ENCODE results near the gene CLIC4. TPM values are rescaled to one million over a fixed set of nuclear protein-coding genes. Genes with fewer than 3 reads are reported as not detected.
"Not testable (repeated sequence)": the region's sequence is repeated elsewhere in the genome, so short reads cannot be mapped to it uniquely, and the experiment has no call there.

Gene CLIC4
- polyA plus RNA-seq, 4 donors, result 168 to 230 (median 203) TPM

DNA sequence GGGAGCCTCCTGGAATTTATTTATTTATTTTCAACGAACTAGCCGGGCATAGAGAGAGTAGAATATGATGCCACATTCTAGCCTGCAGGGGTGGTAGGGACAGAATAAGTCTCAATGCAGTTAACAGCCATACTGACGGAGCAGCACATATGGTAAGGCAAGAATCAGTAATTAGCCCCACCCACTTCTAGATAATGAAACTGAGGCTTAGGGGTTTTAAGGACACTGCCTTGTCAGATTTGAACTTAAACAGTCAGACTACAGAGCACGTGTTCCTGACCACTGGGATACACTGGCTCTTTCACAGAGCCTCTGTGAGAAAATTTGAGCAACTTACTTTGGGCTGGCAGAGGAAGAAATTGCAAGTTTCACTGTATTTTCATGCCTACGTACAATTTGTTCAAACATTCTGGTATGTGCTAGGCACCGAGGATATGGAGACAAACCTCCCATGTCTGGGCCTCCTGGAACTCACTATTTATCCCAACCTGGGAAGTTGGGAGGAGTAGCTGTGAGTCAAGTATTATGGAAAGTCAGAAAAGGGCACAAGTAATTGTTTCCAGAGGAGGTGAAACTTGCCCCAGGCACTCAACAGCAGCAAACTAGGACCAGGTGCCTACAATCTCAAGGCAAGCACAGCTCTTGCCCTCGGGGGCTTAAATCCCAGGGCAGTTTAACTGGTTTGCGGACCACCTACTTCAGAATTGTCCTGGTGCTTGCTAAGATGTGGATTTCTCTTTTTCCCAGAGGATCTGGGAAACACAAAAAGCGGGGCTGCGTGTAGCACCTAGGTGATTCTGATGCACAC lies 1.6 kb upstream of the CLIC4 start:
- DNase-seq (ENCODE audit: low read depth in 4 of 4, low spot score in 3 of 4), result no peak

DNA sequence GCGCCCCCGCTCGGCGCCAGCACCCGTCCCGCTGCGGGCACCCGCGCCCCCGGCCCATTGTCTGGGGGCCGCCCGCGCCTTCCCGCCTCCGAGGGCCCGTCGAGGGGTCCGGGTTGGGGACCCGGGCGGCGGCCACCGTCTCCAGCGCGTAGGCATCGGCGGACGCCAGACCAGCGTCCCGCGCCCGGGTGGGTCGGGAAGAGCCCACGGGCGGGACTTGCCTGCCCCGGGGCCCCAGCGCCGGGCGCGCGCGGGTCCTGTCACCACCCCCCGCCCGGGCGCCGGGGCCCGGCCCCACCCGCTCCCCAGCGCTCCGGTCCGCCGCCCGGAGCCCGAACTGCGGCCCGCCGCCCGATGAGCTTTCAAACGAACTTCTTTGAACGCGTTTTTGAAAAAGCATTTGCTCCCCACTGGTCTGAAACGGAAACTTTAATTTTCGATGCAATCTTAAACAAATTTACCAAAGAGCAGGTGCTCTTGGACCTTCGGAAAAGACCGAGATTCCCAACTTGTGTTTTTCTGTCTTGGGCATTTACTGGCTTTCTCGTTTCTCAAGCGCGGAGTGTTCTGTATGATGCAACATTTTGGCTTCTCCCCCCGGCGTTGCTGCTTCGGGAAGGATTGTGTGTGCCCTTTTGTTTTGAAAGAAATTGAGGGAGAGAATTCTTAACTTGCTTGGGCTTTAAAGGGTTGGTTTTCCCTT lies 615 bp downstream of the CLIC4 start:
- no peak for DNase-seq (ENCODE audit: low read depth in 4 of 4, low spot score in 3 of 4)

DNA sequence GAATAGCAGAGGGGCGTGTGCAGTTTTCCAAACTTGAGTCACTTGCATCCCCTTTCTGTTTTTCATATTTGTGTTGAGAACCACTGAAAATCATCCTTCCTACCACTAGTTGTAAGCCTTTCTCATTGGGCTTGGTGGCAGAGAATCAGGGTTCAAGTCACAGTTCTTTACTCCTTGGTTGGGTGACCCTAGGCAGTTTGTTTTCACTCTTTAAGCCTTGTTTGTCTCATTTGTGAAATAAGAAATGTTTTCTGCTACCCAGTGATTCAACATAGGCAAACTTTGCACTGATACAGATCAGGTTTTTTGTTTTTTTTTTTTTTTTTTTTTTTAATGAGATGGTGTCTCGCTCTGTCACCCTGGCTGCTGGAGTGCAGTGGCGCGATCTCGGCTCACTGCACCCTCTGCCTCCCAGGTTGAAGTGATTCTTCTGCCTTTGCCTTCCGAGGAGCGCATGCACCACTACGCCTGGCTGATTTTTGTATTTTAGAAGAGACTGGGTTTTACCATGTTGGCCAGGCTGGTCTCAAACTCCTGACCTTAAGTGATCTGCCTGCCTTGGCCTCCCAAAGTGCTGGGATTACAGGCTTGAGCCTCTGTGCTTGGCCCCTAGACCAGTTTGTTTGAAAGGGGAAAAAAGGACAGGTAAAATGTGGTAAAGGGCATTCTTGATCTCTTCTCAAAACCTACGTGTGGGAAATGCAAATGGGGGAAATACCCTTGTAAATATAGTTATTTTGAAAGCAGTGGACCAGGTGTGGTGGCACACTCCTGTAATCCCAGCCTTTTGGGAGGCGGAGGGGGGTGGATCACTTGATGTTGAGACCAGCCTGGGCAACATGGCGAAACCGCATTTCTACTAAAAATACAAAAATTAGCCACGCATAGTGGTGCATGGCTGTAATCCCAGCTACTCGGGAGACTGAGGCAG lies 3.2 kb downstream of the CLIC4 start:
- no peak for DNase-seq (ENCODE audit: low read depth in 4 of 4, low spot score in 3 of 4)

DNA sequence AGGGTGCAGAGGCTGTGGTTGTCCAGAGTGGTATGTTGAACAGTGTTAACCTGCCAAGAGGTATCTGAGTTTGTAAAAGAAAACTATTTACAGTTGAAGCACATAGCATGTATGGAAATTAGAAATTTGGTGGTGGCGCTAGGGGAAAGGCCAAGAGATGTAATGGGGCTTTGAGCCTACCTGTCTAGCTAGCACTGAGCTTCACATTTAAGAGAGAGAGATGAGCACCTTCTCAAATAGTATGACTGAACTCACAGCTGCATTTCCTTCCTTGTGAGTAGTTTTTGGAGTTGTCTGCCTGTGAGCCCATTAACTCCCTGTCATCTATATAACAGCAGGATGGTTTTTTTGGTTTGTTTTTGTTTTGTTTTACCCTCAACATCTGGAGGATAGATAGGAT lies 4.0 kb downstream of the CLIC4 start:
- no peak for DNase-seq (ENCODE audit: low read depth in 4 of 4, low spot score in 3 of 4)

DNA sequence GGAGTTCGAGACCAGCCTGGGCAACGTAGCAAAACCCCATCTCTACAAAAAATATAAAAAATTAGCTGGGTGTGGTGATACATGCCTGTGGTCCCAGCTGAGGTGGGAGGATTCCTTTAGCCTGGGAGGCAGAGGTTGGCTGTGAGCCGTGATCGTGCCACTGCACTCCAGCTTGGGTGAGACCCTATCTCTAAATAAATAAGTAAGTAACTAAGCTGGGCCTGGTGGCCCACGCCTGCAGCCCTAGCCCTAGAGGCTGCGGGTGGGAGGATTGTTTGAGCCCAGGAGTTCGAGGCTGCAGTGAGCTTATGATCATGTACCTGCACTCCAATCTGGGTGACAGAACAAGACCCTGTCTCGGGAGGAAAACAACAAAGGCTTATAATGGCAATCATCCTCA lies 4.6 kb downstream of the CLIC4 start:
- no peak for DNase-seq (ENCODE audit: low read depth in 4 of 4, low spot score in 3 of 4)

DNA sequence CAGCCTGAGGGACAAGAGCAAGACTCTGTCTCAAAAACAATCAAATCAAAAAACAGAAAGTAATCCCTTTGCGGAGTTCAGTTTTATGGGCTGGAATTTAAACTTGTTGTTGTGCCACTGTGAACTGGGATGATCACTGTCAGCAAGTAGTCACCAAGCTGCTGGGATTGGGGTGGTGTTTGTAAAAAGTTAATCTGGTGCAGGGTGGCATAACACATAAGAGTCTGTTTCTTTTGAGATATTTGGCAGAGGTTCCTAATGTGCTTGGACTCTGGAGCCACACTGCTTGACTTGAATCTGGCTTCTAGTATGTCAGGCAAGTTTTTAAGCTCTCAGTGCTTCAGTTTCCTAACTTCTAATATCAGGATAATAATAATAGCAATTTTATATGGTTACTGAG lies 6.6 kb downstream of the CLIC4 start:
- DNase-seq (ENCODE audit: low read depth in 4 of 4, low spot score in 3 of 4), result no peak

DNA sequence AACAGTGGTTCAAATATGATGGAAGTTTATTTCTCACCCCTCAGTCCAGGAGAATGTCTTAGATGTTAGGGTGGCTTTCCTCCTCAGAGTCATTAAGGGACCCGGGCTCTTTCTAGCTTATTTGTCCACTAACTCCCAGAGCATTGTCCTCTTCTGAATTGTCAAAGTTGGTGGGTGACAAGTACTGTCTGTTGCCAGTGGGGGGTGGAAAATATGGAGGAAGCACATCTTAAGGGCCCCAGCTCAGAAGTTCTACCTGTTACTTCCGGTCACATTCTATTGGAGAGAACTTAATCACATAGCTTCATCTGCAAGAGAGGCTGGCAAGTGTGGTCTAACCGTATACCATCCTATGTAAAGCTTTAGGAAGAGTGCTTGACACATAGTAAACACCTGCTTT lies 7.1 kb downstream of the CLIC4 start:
- DNase-seq (ENCODE audit: low read depth in 4 of 4, low spot score in 3 of 4), result no peak

DNA sequence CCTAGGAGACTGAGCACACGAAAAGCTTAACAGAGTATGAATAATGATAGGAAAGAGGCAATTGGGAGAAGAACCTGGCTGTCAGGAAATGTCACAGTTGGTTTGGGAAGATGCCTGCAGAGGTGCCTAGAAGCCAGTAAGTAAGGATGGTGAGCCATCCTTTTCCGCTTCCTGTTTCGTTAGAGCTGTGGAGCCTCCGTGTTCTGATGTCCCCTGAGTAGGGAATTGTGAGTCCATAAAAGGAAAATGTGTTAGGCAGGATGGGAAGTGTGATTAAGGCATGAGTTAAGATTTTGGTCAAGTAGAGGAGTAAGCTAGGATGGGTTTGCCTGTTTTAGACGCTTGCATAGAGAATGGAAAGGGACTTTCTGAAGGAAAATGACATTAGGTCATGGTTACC lies 9.0 kb downstream of the CLIC4 start:
- no peak for DNase-seq (ENCODE audit: low read depth in 4 of 4, low spot score in 3 of 4)

DNA sequence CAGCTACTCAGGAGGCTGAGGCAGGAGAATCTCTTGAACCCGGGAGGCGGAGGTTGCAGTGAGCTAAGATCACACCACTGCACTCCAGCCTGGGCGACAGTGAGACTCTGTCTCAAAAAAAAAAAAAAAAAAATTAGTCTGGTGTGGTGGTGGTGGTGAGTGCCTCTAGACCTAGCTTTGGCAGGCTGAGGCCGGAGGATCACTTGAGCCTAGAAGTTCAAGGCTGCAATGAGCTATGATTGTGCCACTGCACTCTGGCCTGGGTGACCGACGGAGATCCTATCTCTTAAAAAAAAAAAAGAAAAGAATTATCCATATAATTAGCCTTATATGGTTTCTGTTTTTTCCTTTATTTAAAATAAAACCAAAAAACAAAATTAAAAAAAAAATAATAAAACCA lies 10.1 kb downstream of the CLIC4 start:
- DNase-seq (ENCODE audit: low read depth in 4 of 4, low spot score in 3 of 4), result not testable (repeated sequence)

DNA sequence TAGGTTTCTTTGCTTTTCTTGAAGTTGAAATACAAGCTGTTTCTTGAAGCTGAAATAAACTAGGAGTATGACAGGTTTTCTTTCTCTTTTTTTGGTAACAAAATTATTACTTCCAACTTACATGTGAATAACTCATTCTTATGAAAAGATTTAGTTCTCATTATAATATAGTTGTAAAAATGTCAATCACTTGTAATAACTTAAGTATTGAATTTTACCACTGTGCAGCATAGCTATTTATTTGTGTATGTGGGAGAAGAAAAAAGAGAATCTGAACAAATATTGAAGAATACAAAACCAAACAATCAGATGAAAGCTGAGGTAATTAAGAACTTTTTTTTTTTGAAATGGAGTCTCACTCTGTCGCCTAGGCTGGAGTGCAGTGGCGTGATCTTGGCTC lies 11.1 kb downstream of the CLIC4 start:
- DNase-seq (ENCODE audit: low read depth in 4 of 4, low spot score in 3 of 4), result no peak

DNA sequence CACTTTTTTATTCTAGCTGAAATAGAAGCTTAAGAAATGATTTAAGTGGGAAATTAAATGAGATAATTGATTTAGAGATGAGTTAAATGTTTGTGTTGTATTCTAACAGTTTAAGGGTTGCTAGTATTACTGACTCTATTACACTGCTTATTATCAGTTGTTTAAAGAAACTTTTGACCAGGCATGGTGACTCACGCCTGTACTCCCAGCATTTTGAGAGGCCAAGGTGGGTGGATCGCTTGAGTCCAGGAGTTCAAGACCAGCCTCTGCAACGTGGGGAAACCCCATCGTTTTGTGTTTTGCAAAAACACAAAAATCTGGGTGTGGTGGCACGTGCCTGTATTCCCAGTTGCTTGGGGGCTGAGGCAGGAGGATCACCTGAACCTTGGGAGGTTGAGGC lies 14.2 kb downstream of the CLIC4 start:
- no peak for DNase-seq (ENCODE audit: low read depth in 4 of 4, low spot score in 3 of 4)

DNA sequence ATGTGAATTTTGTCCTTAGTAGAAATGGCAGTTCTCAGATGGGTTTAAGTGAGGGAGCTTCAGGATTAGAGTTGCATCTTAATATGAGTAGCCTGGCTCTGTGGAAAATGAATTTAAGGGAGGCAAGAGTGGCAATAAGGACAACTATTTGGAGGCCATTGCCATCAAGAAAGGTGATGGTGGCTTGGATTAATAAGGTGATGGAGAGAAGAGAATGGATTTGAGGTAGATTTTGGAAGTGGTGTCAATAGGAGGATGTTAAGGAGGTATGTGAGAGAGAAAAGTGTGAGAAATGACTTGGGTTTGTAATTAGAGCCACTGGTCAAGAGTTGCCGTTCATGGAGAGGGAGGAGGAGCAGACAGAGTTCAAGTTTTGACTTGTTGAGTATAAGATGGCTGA lies 16.3 kb downstream of the CLIC4 start:
- no peak for DNase-seq (ENCODE audit: low read depth in 4 of 4, low spot score in 3 of 4)

DNA sequence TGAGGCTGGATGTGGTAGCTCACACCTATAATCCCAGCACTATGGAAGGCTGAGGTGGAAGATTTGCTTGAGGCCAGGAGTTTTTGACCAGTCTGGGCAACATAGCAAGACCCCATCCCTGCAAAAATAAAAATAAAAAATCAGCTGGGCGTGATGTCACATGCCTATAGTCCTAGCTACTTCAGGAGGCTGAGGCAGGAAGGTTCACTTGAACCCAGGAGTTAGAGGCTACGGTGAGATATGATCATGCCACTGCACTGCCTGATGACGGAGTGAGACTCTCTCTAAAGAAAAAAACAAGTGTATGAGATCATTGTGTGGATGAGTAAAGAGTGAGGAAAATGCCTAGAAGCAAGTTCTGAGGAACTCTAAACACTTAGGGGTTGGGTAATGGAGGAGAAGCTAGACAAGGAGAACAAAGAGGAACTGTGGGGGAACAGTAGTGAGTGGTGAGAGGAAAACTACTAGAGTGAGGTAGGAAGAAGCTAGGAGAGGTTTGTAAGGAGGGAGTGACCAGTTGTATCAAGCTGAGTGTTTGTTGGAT lies 17.0 kb downstream of the CLIC4 start:
- no peak for DNase-seq (ENCODE audit: low read depth in 4 of 4, low spot score in 3 of 4)

DNA sequence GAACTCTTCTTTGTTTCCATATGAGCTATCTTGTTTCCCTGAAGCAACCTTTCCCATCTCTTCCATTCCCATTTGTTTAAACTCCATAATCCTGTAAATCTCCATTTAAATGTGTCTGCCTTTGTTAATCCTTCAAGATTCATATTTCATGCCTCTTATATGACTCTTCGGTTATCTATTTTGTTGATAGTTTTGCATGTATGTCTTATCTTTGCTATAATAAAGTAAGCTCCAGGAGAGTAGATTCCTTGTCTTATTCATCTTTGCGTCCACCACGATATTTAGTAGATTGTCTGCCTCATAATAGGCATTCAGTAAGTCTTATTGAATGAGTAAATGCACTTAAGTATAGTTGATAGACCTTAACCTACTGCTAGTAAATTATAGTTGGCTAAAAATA lies 18.4 kb downstream of the CLIC4 start:
- DNase-seq (ENCODE audit: low read depth in 4 of 4, low spot score in 3 of 4), result no peak

DNA sequence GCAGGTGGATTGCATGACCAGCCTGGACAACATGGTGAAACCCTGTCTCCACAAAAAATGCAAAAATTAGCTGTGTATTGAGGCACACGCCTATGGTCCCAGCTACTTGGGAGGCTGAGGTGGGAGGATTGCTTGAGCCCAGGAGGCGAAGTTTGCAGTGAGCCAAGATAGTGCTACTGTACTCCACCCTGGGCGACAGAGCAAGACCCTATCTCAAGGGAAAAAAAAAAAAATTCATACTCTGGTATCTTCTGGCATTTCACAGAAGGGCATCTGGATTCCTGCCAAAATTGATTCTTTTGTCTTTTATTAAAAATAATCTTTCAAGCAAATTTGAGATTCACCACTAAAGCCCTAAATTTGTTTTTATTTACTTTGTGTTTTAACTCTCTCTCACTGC lies 19.2 kb downstream of the CLIC4 start:
- DNase-seq (ENCODE audit: low read depth in 4 of 4, low spot score in 3 of 4), result no peak

DNA sequence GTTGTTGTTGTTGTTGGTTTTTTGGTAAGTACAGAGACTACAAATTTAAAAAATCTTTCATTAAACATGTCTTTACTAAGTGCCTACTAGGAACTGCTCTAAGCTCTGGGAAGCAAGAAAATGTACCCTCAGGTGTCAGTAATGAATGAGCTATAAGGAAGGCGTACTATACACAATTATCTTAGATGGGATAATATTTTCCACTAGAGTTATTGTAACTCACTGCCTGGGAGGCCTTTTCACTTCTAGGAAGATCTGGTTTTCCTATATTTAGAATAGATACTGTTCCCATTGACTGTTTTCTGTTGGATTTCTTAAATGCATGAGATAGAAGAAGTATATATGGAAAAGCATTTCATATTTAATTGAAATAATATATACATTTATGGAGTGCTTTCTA lies 19.6 kb downstream of the CLIC4 start:
- DNase-seq (ENCODE audit: low read depth in 4 of 4, low spot score in 3 of 4), result no peak

DNA sequence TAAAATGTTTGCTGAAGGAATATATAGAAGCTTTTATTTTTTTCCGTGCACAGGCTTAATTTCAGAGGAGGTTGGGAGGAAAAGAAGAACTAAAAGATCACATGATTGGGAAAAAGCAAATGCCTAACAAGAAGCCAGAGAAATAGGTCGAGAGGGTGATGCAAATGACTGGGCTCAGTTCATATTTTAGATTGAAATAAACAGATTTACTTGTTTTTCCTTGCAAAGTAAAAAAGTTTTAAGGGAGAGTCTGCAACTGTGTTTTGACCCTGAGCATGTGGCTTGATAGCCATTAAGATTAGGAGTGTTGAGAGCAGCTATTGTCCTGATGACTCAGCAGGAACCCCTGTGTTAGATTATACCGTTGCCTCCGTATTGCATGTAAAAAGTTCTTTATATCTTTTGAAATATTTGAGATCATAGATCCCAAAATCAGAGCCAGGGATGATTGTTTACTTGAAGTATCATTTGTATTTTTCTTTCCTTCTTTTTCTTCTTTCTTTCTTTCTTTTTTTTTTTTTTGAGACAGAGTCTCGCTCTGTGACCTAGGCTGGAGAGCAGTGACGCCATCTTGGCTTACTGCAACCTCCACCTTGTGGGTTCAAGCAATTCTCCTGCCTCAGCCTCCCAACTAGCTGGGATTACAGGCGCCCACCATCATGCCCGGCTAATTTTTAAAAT lies 20.2 kb downstream of the CLIC4 start:
- no peak for DNase-seq (ENCODE audit: low read depth in 4 of 4, low spot score in 3 of 4)

DNA sequence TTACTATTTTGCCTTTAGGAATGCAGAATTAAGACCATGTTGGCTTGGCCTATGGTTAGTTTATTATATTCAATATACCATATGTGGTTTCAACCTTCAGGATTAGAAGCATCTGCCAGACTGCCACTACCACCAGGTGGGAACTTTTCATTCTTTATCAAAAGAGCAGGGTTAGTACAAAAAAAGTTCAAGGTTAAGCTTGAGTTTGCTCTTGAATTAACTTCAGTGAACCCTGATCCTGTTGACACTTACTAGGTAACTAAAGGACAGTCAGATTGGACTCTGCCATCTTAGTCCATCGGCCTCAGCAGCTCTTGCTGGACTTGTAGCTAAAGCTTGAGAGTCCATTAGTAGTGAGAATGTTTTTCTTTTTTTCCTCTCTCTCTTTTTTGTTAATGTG lies 22.1 kb downstream of the CLIC4 start:
- no peak for DNase-seq (ENCODE audit: low read depth in 4 of 4, low spot score in 3 of 4)

DNA sequence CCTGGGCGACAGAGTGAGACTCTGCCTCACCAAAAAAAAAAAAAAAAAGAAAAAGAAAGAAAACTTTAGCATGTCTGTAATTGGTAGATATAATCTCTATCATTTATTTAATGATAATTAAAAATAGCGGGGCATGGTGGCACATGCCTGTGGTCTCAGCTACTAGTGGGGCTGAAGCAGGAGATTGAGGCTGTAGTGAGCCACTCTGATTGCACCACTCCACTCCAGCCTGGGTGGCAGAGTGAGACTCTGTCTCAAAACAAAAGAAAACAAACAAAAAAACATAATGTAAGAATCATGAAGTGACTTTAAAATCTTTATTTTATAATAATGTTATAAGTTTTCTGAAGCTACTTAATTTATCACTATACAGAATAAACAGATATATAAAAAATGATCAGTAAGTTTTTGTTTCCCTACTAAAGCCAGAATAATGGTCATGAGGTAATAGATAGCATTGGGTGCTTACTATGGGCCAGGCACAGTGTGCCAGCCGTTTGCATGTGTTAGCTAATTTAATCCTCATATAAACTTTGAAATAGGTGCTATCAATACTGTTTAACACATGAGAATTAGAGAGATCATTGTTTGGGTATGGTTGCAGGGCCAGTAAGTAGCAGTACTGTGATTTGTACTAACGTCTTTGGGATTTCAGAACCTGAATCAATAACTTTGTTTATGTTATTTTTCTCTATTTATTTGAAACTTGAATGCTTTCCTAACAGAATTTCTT lies 23.8 kb downstream of the CLIC4 start:
- DNase-seq (ENCODE audit: low read depth in 4 of 4, low spot score in 3 of 4), result no peak

Data from left renal pelvis (tissue), 4 donors.